Glomerular visceral epithelial cell (primary cell): ENCODE results near the gene CLEC10A.
"Not testable (repeated sequence)": the region's sequence is repeated elsewhere in the genome, so short reads cannot be mapped to it uniquely, and the experiment has no call there.

ENCODE experiments used
- DNase-seq: peaks from one replicate; pipeline ENCODE4 v3.0.0-alpha.2; 2016; ENCODE audit errors: extremely low spot score

CLEC10A gene

GRCh38 chr17:7108981-7109380, 28.9 kb upstream of the CLEC10A start:
- no peak for DNase-seq

- no peak for DNase-seq
Observed at GRCh38 chr17:7108560-7108925, 28.5 kb upstream of the CLEC10A start.

- no peak for DNase-seq
Observed at GRCh38 chr17:7107795-7108559, 27.9 kb upstream of the CLEC10A start.

- no peak for DNase-seq
Observed at GRCh38 chr17:7107012-7107754, 27.1 kb upstream of the CLEC10A start.

GRCh38 chr17:7102421-7102820, 22.4 kb upstream of the CLEC10A start:
- DNase-seq, result no peak

- no peak for DNase-seq
Observed at GRCh38 chr17:7101531-7101930, 21.5 kb upstream of the CLEC10A start.

- DNase-seq, result not testable (repeated sequence)
Observed at GRCh38 chr17:7100641-7101379, 20.8 kb upstream of the CLEC10A start.

- DNase-seq, result no peak
Observed at GRCh38 chr17:7098802-7099459, 18.9 kb upstream of the CLEC10A start.

- no peak for DNase-seq
Observed at GRCh38 chr17:7097940-7098339, 17.9 kb upstream of the CLEC10A start.

GRCh38 chr17:7095625-7096024, 15.6 kb upstream of the CLEC10A start:
- no peak for DNase-seq

- DNase-seq, result no peak
Observed at GRCh38 chr17:7094652-7095019, 14.6 kb upstream of the CLEC10A start.

GRCh38 chr17:7091311-7092005, 11.4 kb upstream of the CLEC10A start:
- DNase-seq, result not testable (repeated sequence)

GRCh38 chr17:7089570-7089969, 9.5 kb upstream of the CLEC10A start:
- not testable (repeated sequence) for DNase-seq

GRCh38 chr17:7088442-7088841, 8.4 kb upstream of the CLEC10A start:
- not testable (repeated sequence) for DNase-seq

- no peak for DNase-seq
Observed at GRCh38 chr17:7084088-7084487, 4.0 kb upstream of the CLEC10A start.

- no peak for DNase-seq
Observed at GRCh38 chr17:7083592-7083991, 3.5 kb upstream of the CLEC10A start.

GRCh38 chr17:7081341-7082062, 1.5 kb upstream of the CLEC10A start:
- no peak for DNase-seq

GRCh38 chr17:7080456-7081041, 498 bp upstream of the CLEC10A start:
- DNase-seq, result no peak

GRCh38 chr17:7078711-7079110, 1.3 kb downstream of the CLEC10A start:
- no peak for DNase-seq

GRCh38 chr17:7077911-7078546, 2.0 kb downstream of the CLEC10A start:
- DNase-seq, result no peak
